HUES6 (cell line): ENCODE results near the gene PRR7.

Experiments used
- H3K27ac ChIP-seq: 2 replicates; pipeline ENCODE4 v1.7.0; 2013; ENCODE audit warnings: low read depth, mild to moderate bottlenecking, low read length, inconsistent platforms
- H3K27me3 ChIP-seq: 2 replicates; pipeline ENCODE4 v1.6.1; 2013; ENCODE audit warnings: low read length; ENCODE audit not compliant: control insufficient read depth, insufficient read depth
- H3K36me3 ChIP-seq: 2 replicates; pipeline ENCODE4 v1.6.1; 2013; ENCODE audit warnings: low read length; ENCODE audit not compliant: control insufficient read depth, insufficient read depth
- H3K4me1 ChIP-seq: 2 replicates; pipeline ENCODE4 v1.6.1; 2013; ENCODE audit warnings: low read length; ENCODE audit not compliant: control insufficient read depth, insufficient read depth
- H3K4me3 ChIP-seq: 2 replicates; pipeline ENCODE4 v1.5.1; 2013; ENCODE audit warnings: low read depth, low read length
- H3K9ac ChIP-seq: one replicate; pipeline ENCODE4 v1.6.1; 2013; ENCODE audit warnings: mild to moderate bottlenecking, low read length
- H3K9me3 ChIP-seq: 2 replicates; pipeline ENCODE4 v1.6.1; 2013; ENCODE audit warnings: low read depth, low read length; ENCODE audit not compliant: control insufficient read depth, insufficient read depth

PRR7 gene

GRCh38 chr5:177494346-177495195 is 48.0 kb downstream of the PRR7 start:
- Histone ChIP-seq H3K9ac (peak overlapping the region; percentile 98), H3K36me3 (peaks cover 48% of the 10 kb centered on the region), H3K27ac (peak overlapping the region; percentile 99), H3K4me3 (peak overlapping the region; percentile 74; the same call in 1 of the 2 replicates), H3K4me1 (peaks cover 40% of the 10 kb centered on the region), H3K27me3 (peaks cover 14% of the 10 kb centered on the region), H3K9me3 (no peaks in the 10 kb centered on the region)

GRCh38 chr5:177495243-177496060 is 48.8 kb downstream of the PRR7 start:
- Histone ChIP-seq H3K4me3 (peak overlapping the region; percentile 74), H3K36me3 (peaks cover 40% of the 10 kb centered on the region), H3K27ac (peak overlapping the region; percentile 99), H3K9ac (peak overlapping the region; percentile 98), H3K27me3 (peaks cover 16% of the 10 kb centered on the region), H3K4me1 (peaks cover 40% of the 10 kb centered on the region), H3K9me3 (no peaks in the 10 kb centered on the region)

- peaks cover 16% of the 10 kb centered on the region for H3K27me3 ChIP-seq
- peak overlapping the region; percentile 99 for H3K27ac ChIP-seq
- peak overlapping the region; percentile 74 for H3K4me3 ChIP-seq
- H3K4me1 ChIP-seq, result peaks cover 42% of the 10 kb centered on the region
- H3K9me3 ChIP-seq, result no peaks in the 10 kb centered on the region
- H3K9ac ChIP-seq, result peak overlapping the region; percentile 98
- H3K36me3 ChIP-seq, result peaks cover 32% of the 10 kb centered on the region
Measured at GRCh38 chr5:177496070-177496726, 49.6 kb downstream of the PRR7 start.

GRCh38 chr5:177496727-177497291 is 50.2 kb downstream of the PRR7 start:
- H3K27ac ChIP-seq, result peak overlapping the region; percentile 99
- peak overlapping the region; percentile 75 for H3K4me3 ChIP-seq
- H3K4me1 ChIP-seq, result peaks cover 43% of the 10 kb centered on the region
- no peaks in the 10 kb centered on the region for H3K9me3 ChIP-seq
- peaks cover 16% of the 10 kb centered on the region for H3K27me3 ChIP-seq
- peak overlapping the region; percentile 98 for H3K9ac ChIP-seq
- peaks cover 31% of the 10 kb centered on the region for H3K36me3 ChIP-seq

GRCh38 chr5:177497292-177498012 is 50.8 kb downstream of the PRR7 start, which contains the start of gene PDLIM7:
Gene PDLIM7 (minus strand): TSS chr5:177497604. CDS start chr5:177496512, 1,092 bp downstream.
- no peaks in the 10 kb centered on the region for H3K9me3 ChIP-seq
- H3K27ac ChIP-seq, result peak within 1 kb of the TSS; percentile 99
- H3K9ac ChIP-seq, result peak within 1 kb of the TSS; percentile 98
- H3K4me3 ChIP-seq, result peak within 1 kb of the TSS; percentile 75
- peaks cover 16% of the 10 kb centered on the region for H3K27me3 ChIP-seq
- peaks cover 43% of the 10 kb centered on the region for H3K4me1 ChIP-seq
- H3K36me3 ChIP-seq, result peaks cover 25% of the 10 kb centered on the region

- Histone ChIP-seq H3K27ac (no peak overlapping the region; the same call in 1 of the 2 replicates), H3K36me3 (peaks cover 23% of the 10 kb centered on the region), H3K9me3 (no peaks in the 10 kb centered on the region), H3K4me3 (peak overlapping the region; percentile 56), H3K9ac (peak overlapping the region; percentile 57), H3K4me1 (peaks cover 43% of the 10 kb centered on the region), H3K27me3 (peaks cover 16% of the 10 kb centered on the region)
Measured at GRCh38 chr5:177498013-177498787, 51.6 kb downstream of the PRR7 start.

- Histone ChIP-seq H3K4me3 (no peak overlapping the region), H3K36me3 (peaks cover 19% of the 10 kb centered on the region), H3K27me3 (peaks cover 16% of the 10 kb centered on the region), H3K9me3 (no peaks in the 10 kb centered on the region), H3K4me1 (peaks cover 33% of the 10 kb centered on the region), H3K27ac (no peak overlapping the region), H3K9ac (no peak overlapping the region)
Measured at GRCh38 chr5:177499842-177500241, 53.2 kb downstream of the PRR7 start.

- Histone ChIP-seq H3K4me1 (peaks cover 23% of the 10 kb centered on the region), H3K27me3 (peaks cover 16% of the 10 kb centered on the region), H3K36me3 (peaks cover 14% of the 10 kb centered on the region), H3K9me3 (no peaks in the 10 kb centered on the region), H3K9ac (no peak overlapping the region), H3K4me3 (no peak overlapping the region), H3K27ac (no peak overlapping the region)
Measured at GRCh38 chr5:177500685-177501522, 54.3 kb downstream of the PRR7 start.
